NCI-H187 (cell line): ENCODE measurements around the gene BCAS1.

Experiments used
- DNase-seq, 2 experiments: peaks; one replicate each; lab custom pipeline; 2025; lab: John Stamatoyannopoulos, UW

The BCAS1 gene

DNA sequence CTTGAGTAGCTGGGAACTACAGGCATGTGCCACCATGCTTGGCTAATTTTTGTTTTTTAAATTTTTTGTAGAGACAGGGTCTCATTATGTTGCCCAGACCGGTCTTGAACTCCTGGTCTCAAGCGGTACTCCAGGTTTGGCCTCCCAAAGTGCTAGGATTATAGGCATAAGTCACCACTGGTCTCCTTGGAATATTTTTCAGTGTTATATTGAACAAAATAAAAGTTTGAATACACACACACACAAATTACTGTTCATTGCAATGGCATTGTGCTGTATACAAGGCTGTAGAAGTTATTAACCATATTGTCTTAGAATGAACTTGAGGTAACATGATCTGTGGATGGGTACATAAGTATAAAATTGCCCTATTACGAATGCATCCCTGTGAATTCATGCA, 166.1 kb downstream of the BCAS1 start:
- DNase-seq = no peak

DNA sequence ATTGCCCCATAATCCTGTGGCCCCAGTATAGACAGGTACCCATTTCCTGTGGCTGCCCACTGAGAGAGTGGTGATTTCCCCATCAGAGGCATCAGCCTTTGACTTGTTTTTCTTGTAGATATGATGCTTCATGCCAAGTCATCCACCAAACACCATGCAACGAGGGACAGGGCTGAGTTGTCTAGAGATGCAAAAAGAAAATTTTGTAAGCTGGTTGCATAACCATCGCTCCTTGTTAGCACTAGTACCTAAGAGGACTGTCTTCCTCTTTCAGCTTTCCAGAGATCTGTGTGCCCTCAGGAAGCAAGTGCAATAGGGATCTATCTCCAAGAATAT, 166.8 kb downstream of the BCAS1 start:
- no peak for DNase-seq

DNA sequence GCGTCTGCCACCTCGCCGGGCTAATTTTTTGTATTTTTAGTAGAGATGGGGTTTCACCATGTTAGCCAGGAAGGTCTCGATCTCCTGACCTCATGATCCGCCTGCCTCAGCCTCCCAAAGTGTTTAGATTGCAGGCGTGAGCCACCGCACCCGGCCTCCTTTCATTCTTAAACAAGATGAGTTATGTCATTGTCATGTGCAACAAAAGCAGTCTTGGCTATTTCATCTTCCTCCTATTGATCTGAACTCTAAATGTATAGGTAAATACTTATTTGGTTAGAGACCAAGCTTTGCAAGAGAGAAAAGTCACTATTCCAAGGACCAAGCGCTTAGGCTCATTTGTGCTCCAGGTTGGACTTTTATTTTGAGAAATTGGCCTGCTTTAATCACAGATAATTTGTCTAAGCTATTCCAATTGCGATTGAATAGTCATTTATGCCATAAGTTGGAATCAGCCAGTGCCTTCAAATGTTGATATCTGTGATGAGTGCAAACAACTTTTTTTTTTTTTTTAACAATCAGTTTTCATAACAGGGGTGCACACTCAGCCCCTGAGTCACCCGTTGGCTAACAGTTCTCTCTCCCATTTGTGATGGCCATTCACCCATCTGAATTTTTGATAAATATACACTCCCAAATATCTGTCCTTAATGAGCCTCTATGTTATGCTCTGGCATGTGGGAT, 167.3 kb downstream of the BCAS1 start:
- no peak for DNase-seq

- DNase-seq = no peak
Measured at GRCh38 chr20:53901497-53902096, 168.8 kb downstream of the BCAS1 start.

DNA sequence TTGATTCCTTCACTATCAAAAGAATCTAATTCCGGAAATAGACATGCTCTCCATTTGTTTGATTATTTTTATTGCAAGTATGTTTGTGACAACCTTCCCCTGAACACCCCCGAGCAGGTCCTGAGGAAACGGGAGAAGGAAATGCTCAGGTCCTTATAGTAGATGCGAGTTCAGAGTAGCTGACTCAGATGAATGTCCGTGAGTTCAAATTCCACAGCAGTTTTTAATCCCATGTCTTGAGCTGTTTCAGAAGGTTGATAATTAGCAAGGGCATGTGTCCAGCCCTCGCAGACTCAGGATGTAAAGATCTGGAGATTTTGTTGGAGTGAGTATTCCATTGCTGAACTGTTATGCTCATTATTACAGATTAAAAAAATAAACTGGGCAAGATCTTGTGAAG, 169.3 kb downstream of the BCAS1 start:
- DNase-seq = no peak

GRCh38 chr20:53900380-53900999, 169.9 kb downstream of the BCAS1 start:
- no peak for DNase-seq

DNA sequence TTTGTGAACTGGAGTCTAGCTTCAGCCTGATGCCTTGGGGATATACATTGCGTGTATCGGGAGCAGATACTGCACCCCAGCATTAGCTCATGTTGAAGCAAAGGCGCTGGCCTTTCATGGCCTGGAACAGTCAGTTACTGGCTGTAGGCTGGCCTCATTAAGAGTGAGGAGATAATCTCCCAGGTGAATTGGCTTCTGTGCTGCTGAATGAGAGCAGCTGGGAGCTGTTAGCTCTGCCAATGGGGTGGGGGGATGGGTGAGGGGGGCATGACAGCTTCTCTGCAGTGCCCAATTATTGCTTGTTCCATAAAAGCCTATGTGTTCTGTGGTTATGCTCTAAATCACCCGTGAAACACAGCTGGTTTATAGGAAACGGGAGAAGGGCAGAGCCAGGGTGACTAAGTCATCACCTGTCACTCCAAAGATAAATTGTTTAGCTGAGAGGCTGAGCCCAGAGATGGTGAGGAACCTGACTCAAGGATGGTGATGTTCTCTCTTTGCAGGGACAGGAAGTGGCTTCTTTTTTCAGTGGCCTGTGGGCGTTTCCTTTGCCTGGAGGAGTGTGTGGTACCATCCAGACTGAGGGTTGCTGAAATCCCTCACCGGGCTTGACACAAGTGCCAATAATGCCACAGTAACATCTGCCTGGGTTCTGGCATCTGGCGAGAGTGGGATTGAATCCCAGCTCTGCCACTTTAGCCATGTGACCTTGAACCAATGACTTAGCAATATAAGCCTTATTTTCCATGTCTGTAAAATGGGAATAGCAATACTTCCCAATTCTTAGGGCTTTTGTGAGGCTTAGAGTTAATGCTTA, 170.8 kb downstream of the BCAS1 start:
- DNase-seq = peak; percentile 95

GRCh38 chr20:53898556-53898931, 171.8 kb downstream of the BCAS1 start:
- peak; percentile 46 to 49 for DNase-seq

DNA sequence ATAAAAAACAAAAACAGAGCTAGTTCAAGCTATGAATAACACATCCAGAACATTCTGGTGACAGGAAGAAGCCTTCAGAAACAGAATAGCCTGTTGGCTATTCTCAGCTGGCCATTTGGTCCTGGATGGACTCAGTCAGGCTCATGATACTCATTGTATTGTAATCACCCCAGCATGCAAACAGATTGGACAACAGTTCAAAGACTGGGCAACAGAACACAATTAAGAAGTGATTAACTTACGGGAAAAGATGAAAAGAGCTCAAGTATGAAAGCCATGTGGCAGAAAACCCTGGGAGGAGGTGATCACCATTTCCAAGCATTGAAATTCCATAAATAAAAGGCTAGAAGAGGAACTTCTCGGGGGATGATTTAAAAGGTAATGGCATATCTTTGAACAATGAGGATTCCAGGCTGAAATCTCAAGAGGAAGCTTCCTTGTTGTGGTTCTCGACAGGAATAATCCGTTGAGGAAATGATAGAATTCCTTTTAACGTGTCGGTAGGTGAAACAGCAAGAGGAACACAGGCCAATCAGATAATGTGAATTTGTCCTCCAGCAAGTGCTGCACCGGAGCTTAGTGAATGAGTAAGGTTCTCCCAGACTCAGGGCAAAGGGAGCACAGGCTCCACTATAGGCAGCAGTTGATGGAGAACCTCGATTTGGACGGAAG, 172.4 kb downstream of the BCAS1 start:
- no peak for DNase-seq

- no peak for DNase-seq
Measured at GRCh38 chr20:53896647-53897046, 173.7 kb downstream of the BCAS1 start.

DNA sequence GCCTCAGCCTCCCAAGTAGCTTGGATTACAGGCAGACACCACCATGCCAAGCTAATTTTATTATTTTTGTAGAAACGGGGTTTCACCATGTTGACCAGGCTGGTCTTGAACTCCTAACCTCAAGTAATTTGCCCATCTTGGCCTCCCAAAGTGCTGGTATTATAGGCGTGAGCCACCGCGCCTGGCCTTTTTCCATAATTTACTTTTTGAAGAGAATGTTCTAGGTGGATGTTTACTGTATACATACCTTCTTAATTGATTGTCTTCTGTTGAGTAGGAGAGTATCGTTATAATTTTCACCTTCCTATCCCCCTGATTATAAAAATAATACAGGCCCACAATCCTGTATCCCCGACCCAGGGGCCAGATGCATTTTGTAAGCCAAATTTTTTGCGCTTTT, 174.4 kb downstream of the BCAS1 start:
- no peak for DNase-seq

- DNase-seq = no peak
Measured at GRCh38 chr20:53895385-53895755, 175.0 kb downstream of the BCAS1 start.

- no peak for DNase-seq
Measured at GRCh38 chr20:53894707-53895384, 175.5 kb downstream of the BCAS1 start.
